HG03066 (cell line): ENCODE data around the gene GALR1.
"Not testable (repeated sequence)": the region's sequence is repeated elsewhere in the genome, so short reads cannot be mapped to it uniquely, and the experiment has no call there.

Experiments
- ATAC-seq: cut with Tn5 transposase; IDR thresholded peaks from one replicate; pipeline ENCODE4 v1.9.1; 2021; ENCODE audit warnings: low read depth; ENCODE audit not compliant: unreplicated experiment

Gene GALR1

DNA sequence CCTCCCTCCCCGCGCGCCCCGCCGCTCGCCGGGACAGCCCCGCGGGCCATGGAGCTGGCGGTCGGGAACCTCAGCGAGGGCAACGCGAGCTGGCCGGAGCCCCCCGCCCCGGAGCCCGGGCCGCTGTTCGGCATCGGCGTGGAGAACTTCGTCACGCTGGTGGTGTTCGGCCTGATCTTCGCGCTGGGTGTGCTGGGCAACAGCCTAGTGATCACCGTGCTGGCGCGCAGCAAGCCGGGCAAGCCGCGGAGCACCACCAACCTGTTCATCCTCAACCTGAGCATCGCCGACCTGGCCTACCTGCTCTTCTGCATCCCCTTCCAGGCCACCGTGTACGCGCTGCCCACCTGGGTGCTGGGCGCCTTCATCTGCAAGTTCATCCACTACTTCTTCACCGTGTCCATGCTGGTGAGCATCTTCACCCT is 865 bp downstream of the GALR1 start:
- ATAC-seq: no peak

DNA sequence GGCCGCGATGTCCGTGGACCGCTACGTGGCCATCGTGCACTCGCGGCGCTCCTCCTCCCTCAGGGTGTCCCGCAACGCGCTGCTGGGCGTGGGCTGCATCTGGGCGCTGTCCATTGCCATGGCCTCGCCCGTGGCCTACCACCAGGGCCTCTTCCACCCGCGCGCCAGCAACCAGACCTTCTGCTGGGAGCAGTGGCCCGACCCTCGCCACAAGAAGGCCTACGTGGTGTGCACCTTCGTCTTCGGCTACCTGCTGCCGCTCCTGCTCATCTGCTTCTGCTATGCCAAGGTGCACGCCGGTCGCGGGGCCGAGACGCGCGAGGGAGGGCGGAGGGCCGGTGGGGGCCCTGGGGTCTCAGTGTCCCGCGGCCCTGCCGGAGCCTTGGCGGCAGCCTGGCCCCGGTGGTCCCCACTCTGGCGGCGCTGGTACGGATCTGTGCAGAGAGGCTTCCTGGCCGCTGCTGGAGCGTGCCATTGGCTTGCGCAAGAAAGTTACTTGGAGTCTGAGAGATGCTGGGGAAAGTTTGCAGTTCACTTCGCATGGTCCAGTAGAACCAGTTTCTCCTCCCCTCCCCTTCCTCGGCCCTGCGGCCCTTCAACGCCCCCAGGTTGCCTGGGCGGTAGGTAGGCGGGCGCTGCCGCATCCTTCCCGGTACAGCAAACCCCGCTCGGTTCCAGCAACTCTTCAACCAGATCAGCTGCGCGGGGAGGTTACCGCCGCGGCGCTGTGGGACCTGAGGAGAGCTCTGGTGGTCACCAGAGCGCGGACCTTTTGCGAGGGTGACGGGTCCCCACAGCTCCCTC is 1.5 kb downstream of the GALR1 start:
- no peak for ATAC-seq

DNA sequence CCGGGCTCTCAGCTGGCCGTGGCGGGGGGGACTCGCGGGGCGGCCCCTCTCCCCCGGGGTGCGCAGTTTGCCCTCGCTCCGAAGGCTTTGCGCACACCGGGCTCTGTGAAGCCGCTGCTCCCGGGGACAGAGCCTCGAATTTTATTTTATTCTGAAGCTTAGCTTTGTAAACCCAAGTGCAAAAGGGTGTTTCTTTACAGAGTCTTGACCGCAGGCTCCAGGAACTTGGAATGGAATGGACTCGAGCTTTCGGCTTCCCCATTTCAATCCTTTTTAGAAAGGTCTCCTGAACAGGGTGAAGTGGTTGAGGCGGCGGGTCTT is 2.0 kb downstream of the GALR1 start:
- no peak for ATAC-seq

DNA sequence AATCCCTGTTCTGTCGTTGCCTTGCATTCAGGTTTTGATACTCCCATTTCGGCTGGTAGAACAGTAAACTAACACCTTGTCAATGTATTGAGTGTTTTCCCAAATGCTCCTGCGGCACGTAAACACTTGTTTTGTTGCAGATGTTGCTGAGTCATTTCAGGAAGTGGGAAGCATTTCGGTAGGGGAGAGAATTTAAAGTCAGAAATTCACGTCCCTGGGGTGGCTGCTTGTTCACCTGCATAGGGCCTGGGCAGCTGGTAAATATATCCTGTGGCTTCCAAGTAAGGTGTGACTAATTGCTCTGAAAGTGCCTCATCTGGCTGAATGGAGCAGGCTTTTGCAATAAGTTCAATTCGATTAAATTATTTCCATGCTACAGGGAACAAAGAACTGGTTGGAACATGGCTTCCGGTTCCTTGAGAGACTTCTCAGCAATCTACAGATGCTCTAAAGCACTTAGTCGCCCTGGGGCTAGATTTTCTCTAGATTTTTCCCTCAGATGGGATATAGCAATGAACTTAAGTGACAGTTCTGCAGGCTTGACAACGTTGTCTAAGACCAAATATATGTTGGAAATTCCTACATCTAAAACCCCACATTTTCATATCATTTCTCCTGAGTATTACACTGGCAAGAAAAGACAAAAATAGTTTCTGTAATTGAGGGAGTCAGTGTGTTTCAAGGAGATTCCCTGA is 5.2 kb downstream of the GALR1 start:
- no peak for ATAC-seq

DNA sequence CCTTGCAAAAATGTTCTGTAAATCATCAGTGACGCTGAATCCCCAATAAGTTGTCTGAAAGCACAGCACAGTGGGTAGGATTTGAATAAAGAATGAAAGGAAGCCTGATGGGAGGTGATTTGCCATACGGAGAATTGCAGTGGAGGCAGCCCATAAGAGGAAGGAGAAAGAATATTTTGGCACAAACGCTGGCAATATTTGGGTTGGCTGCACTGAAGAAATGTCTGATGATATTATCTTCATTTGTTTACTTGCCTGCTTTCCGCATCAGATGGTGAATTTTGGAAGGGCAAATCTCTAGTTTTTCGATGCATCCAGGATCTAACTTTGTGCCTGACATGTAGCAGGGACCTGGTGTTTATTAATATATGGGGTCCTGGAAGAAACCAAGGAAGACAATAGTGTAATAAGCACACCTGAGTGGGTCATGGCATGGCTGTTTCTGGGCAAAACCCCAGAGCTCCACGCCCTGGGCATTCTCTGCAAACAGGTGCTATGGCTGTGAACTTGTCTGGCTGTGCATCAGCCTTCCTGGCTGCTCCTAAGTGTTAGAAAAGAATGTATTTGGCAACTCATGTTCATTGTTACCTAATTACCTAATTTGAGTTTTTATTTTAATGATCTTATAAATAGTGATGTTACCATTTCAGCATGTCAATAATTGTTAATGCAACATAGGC is 5.9 kb downstream of the GALR1 start:
- ATAC-seq: no peak

DNA sequence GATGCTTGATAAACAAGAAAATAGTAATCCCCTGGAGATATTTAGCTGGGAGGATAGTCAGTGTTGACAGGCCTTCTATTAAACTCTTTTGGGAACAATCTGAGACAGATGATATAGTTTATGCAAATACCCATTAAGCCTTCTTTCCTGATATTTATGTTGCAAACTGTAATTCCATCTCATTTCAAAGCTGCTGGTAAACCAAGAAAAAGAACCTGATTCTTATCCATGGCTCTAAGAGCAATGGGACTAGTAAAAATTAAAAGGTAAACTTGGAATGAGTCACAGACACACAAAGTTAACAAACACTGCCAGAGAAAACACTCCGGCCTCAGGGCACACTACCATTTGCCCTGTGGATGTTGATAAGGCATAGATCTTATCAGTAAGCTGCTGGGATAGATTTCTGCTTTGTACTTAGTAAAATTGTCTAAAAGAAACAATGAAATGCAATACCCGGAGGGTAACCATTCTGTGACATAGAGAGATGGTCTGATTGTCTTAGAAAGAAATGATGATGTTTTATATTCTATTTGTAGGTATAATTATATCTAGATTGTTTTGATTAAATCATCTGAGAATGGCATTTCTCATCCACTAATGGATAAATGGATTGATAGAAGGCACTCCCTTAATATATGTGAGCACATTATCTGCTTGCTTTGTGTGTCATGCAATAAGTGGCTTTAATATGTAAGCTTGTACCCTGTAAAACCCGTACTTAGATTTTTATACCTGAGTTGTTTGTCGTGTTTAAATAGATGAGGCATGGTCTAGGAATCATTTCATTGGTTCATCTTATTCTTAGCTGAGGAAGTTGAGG is 13.2 kb downstream of the GALR1 start:
- no peak for ATAC-seq

DNA sequence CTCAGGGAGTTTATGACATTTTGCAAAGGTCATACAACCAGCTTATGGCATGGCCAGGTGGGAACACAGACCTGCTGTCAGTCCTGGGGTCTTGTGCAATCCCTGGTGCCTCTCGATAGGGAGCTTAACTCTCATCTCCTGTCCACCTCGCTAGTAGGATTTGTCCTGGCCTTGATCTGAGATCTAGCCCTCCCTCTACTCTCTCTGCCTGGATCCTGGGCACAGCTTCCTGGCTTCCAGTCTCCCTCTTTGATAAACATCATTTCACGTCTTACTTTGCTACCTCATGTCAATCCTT is 13.8 kb downstream of the GALR1 start:
- ATAC-seq: no peak

DNA sequence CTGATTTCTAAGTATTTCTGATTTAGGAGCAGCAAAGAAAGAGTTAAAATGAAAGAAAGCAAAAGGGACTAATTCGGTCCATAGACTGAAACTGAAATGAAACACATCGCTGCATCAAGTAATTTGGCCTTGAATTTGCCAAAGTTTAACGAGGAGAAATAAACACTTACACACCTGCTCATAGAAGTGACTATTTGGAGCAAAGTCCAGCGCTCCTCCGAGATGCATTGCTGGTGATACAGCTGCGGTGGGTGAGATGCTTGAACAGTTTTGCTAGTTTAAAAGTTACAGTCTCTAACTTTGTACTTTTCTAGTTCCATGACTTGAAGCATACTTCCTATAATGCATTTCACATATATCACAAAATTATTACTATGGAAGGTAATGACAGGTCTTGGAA is 18.3 kb downstream of the GALR1 start:
- ATAC-seq: no peak

DNA sequence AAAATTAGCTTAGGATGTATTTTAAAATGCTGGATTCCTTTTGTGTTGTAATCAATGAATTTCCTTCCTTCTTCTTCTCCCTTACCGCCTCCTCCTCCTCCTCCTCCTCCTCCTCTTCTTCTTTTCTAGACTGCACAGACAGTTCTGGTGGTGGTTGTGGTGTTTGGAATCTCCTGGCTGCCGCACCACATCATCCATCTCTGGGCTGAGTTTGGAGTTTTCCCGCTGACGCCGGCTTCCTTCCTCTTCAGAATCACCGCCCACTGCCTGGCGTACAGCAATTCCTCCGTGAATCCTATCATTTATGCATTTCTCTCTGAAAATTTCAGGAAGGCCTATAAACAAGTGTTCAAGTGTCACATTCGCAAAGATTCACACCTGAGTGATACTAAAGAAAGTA is 18.8 kb downstream of the GALR1 start:
- no peak for ATAC-seq

DNA sequence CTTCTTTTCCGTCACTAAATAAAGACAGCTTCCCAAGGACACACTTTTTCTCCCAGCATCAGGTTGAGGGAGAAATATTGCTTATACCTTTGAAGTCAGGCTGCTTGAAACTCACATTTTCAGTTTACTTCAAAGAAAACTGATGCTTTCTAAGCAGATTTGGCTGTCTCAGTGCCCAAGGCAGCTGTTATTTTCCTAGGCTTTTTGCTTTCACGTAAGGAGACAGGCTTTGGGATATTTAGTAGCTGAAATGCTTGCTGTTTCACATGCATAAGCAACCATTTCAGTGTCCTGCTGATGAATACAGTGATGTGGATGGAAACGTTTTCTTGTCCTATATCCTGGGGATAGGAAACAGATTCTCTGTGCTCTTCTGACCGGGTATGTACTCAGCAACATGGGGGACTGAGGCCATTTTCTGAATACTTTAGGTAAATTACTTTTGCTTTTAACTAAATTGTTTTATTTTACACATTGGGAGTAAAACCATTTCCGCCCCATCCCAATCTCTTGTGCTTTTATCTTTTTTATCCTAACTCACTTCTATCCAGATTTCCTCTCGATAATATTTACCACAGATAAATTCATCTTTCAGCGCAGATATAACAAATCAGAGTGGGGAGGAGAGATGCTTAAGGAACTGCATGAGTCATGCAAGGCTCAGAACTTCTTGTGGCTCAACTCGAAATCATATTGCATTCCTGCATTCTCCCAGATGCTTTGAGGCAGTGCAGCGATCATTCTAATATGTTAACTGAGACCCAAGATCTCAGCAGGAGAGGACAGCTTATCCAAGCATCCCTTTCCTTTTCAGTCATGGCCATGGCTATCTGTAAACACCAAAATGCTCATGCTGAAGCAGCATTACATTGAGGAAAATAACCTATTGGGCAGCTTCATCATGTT is 22.2 kb downstream of the GALR1 start:
- ATAC-seq: no peak

DNA sequence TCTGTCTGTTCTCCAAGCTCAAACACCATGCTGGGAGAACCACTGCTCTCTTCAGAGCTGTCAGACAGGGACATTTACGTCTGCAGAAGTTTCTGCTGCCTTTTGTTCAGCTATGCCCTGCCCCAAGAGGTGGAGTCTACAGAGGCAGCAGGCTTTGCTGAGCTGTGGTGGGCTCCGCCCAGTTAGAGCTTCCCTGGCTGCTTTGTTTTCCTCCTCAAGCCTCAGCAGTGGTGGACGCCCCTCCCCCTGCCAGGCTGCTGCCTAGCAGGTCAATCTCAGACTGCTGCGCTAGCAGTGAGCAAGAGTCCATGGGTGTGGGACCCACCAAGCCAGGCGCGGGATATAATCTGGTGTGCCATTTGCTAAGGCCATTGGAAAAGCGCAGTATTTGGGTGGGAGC is 41.2 kb downstream of the GALR1 start:
- not testable (repeated sequence) for ATAC-seq

DNA sequence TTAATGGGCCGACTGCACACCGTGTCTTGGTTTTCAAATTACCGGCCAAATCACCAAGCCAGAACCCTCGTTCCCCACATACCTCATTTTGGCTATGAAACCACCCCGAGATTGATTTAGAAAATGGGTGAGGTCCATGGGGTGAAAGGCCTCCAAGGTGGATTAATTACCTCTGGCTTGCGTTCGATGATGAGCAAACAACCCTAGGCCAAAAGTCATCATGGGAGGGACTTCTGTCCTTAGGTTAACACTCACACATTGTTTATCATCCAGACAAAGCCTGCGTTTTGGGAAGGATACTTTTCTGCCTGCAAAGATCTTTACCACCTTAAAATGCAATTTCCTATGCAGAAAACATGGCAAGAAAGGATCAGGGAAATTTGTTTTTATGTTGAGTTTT is 48.5 kb downstream of the GALR1 start:
- ATAC-seq: no peak

DNA sequence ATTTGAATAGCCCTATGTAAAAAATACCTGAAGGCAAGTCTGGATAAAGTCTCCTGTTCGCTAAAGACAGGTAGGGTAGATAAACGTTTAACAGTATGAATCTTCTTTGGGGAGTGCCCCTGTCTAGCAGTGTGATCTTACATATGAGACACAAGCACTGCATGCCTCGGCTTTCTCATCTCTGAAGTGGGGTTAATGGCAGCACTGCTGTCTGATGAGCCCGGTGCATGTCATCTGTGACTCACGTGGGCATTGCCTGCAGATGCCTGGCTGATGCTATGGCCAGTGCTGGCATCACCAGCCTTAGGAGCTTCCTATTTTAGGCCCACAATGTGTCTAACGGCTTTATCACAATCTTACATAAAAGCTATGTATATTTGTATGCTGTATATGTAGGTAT is 50.1 kb downstream of the GALR1 start:
- ATAC-seq: no peak

DNA sequence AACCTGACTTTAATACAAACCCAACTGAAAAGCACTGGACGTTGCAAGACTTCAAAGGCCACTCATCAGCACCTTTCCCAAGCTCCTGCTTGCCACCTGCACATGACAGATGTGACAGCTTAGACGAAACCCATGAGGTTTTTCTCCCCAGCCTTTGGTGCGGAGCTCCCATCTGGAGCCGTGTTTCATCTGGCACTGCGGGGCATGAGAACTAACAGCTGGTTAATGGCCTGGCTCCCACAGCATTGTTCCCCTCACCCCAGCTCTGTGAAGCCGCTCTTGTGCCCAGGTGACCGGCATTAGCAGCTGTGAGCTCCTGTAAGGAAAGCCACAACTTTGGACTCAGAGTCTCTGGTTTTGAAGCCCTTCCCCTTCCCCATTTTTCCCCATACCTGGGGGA is 50.9 kb downstream of the GALR1 start:
- ATAC-seq: no peak

DNA sequence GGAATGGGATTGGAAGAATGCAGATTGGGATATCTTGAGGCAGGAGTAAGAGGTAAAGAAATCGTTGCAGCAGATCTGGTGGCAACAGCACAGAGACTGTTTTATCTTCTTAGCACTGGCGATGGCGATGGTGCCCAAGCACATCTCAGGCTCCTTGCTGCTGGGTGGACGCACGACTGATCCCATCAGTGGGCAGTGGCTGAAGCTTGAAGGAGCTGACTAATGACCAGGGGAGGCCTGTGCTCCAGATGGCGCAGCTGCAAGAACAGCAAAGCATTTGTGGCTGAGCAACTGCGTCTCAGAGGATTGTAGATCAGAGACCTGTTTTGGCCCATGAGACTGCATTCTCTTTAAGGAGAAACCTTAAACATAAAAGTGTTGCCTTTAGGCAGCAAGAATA is 54.6 kb downstream of the GALR1 start:
- ATAC-seq: no peak

DNA sequence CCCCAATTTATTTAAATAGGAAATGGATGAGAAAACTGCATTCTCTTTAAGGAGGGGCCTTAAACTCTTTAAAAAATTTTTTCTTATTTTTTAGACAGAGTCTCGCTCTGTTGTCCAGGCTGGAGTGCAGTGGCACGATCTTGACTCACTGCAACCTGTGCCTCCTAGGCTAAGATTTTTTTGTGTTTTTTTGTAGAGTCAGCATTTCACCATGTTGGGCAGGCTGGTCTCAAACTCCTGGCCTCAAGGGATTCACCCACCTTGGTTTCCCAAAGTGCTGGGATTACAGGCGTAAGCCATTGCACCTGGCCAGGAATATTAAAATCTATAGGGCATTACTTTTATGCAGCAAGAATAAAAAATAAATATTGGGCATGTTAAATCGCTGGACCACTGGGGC is 56.0 kb downstream of the GALR1 start:
- no peak for ATAC-seq

DNA sequence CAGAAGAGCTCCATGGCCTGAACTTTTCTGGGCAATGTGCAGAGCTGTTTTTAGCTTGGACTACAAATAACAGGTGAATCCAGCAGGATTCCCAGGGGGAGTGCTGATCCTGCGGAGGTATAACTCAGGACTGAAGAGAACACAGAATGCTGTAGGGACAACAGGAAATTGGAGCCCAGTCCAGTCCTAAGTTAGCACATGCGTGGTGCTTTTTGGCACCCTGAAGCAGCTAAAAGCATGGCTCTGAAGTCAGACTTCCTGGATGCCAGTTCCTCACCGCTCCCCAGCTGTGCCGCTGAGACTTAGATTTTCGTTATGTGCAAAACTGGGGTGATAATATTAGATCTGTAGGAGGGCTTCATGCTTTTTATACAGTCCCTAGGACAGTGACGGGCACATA is 58.6 kb downstream of the GALR1 start:
- ATAC-seq: no peak

DNA sequence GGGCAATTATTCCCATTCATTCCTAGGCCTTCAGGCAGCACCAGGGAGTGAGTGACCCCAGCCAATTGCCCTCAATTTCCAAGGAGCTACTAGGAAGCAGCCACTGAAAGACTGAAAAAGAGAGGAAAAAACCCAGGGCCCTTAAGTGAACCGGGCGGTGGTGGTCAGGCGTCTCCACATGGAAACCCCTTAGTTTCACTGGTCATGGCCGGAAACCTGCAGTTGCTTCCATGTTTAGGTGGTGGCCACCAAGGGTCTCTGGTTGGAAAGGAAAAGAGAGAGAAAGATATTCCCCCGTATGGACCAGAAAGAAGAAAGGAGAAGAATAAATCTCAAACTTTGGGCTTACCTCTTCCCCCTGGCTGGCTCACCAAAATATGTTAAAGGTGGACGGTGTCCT is 64.9 kb downstream of the GALR1 start:
- no peak for ATAC-seq

DNA sequence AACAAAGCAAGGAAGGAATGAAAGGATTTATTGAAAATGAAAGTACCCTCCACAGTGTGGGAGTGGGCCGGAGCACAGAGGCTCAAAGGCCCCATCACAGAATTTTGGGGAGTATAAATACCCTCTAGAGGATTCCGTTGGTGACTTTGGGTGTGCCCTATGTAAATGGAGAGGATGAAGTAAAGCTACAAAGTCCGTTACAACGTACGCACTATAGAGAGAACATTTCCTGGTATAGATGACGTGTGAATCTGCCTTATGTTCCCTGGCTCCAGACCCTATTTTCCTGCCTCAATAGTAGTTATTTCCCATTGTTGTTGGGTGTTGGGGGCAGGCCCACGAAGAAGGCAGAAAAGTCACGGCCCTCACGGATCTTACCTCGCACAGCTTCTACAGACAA is 65.3 kb downstream of the GALR1 start:
- ATAC-seq: no peak

DNA sequence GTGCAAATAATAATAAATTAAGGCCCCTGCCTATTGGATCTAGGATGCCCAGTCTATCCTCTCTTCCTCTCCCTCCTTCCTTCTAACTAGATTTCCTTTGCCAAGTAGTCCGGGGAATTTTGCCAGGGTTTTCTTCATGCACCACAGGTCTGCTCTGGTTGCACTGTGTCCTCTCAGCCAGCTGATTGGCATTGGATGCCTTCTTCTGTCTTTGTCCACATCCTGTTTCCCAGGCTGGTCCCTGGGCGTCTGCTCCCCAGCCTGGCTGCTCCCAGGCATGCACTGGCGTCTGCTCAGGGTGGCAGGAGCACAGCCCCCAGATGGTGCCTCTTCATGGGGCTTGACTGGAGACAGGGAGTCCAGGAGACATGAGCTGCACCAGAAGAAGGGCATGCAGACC is 66.4 kb downstream of the GALR1 start:
- no peak for ATAC-seq
